Astrocyte (in vitro differentiated cells and primary cell): ENCODE data around the gene HOXD10.

ENCODE experiments used
- EZH2 ChIP-seq: IDR thresholded peaks from 2 replicates; pipeline ENCODE4 v1.6.1; 2012; ENCODE audit warnings: mild to moderate bottlenecking, low read length, inconsistent platforms; ENCODE audit not compliant: insufficient read depth
- TF ChIP-seq, protein P1 (sequence below): IDR thresholded peaks from 2 replicates; pipeline ENCODE4 v1.5.1; 2011; ENCODE audit warnings: low read depth, mild to moderate bottlenecking, inconsistent platforms, low read length, moderate library complexity; ENCODE audit not compliant: insufficient read depth

DNA sequence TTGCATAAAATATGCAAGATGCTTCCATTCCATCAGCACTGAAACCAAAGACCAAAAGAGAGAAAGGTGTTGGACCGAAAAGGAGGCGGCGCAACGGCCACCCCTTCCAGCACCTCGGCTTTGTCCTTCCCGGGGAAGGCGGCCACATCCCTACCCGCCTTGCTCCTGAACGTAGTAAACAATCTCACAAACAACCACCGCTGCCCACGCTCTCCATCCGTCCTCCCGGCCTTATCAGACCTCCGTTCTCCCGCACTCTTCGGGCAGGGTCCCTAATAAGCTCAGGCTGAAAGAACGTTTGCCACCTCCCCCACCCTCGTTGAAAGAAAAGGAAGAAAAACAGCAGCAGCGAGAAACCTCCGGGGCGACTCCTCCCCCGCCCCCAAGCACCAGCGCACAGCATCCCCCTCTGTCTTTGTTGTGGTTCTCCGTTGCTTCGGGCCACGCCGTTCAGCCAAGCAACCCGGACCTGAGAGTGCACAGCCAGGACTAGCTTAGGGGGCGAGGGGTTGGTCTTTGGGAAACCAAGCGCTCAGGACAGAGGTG lies 37.2 kb upstream of the HOXD10 start:
- TF ChIP-seq, protein P1, sequence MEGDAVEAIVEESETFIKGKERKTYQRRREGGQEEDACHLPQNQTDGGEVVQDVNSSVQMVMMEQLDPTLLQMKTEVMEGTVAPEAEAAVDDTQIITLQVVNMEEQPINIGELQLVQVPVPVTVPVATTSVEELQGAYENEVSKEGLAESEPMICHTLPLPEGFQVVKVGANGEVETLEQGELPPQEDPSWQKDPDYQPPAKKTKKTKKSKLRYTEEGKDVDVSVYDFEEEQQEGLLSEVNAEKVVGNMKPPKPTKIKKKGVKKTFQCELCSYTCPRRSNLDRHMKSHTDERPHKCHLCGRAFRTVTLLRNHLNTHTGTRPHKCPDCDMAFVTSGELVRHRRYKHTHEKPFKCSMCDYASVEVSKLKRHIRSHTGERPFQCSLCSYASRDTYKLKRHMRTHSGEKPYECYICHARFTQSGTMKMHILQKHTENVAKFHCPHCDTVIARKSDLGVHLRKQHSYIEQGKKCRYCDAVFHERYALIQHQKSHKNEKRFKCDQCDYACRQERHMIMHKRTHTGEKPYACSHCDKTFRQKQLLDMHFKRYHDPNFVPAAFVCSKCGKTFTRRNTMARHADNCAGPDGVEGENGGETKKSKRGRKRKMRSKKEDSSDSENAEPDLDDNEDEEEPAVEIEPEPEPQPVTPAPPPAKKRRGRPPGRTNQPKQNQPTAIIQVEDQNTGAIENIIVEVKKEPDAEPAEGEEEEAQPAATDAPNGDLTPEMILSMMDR: no peak
- TF ChIP-seq EZH2: peak; percentile 69
